Measurements from ENCODE around the gene PDC. TPM values are rescaled to one million over a fixed set of nuclear protein-coding genes. Genes with fewer than 3 reads are reported as not detected.

The PDC gene
- polyA plus RNA-seq, 1 donor (not counting 4 experiments of a cell fraction or from before 2014, with no cell fraction given), result not detected

DNA sequence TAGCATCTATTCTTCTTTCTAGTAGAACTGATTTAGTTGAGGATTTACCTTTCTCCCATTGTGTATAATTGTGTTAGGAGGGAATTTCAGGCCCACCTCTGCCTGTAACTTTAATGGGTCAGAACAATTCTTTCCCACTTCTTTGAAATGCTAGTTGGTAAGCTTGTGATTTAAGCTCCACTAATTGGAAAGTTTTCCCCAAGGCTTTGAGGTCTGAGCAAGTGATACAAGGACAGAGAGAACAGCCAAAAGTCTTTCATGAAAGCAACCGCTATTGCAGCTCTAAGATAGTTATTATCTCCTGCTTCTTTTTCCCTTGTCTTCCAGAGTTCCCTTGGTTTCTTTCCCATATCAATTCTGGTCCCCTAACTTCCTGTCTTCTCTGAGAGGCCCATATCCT lies 38.7 kb upstream of the PDC start:
- Histone ChIP-seq H3K9me3 (ENCODE audit: control insufficient read depth, low read depth, low read length) (no peaks in the 10 kb centered on the region), H3K4me1 (ENCODE audit: control insufficient read depth, extremely low read depth, insufficient read depth, low read length) (peaks cover 35% of the 10 kb centered on the region), H3K4me2 (ENCODE audit: control insufficient read depth, extremely low read depth, insufficient read depth, low read depth, low read length) (no peak overlapping the region), H3K27ac (ENCODE audit: control insufficient read depth, insufficient read depth, low read length) (peak overlapping the region; percentile 29), H3K9me1 (ENCODE audit: control insufficient read depth, extremely low read depth, insufficient read depth, low read length) (no peaks in the 10 kb centered on the region), H3K27me3 (ENCODE audit: control insufficient read depth, extremely low read depth, insufficient read depth, low read length) (no peaks in the 10 kb centered on the region), H3K9ac (ENCODE audit: control insufficient read depth, extremely low read depth, insufficient read depth, low read length) (no peak overlapping the region), H3K36me3 (ENCODE audit: control insufficient read depth in 2 of 2, extremely low read depth in 1 of 2, insufficient read depth in 2 of 2, low read length in 2 of 2) (no peaks in the 10 kb centered on the region), H2AFZ (ENCODE audit: control insufficient read depth, low read length) (peak overlapping the region; percentile 31), H3K4me3 (ENCODE audit: control insufficient read depth in 2 of 3, extremely low read depth in 1 of 3, insufficient read depth in 2 of 3, low read depth in 1 of 3, low read length in 3 of 3) (no peak overlapping the region), H4K20me1 (ENCODE audit: control insufficient read depth, extremely low read depth, insufficient read depth, low read length) (no peaks in the 10 kb centered on the region), H3K79me2 (ENCODE audit: control insufficient read depth, insufficient read depth, low read length) (no peaks in the 10 kb centered on the region)
- dilution Hi-C loops (cut with MboI; ENCODE audit: extremely low pct_ligation_motif_present, low sequenced_read_pairs), result no loop called here
- FAIRE-seq, result no peak
- no peak for DNase-seq (ENCODE audit: low read depth, low spot score)
- TF ChIP-seq CTCF (optimal IDR thresholded peaks at IDR 0.05 in 1 of 3, IDR thresholded peaks at IDR 0.05 in 1 of 3, conservative IDR thresholded peaks at IDR 0.05 in 1 of 3; ENCODE audit: extremely low read depth in 1 of 3, insufficient read depth in 2 of 3, low read length in 3 of 3) (no peak), EZH2 (IDR thresholded peaks at IDR 0.05; ENCODE audit: low read length) (no peak)

DNA sequence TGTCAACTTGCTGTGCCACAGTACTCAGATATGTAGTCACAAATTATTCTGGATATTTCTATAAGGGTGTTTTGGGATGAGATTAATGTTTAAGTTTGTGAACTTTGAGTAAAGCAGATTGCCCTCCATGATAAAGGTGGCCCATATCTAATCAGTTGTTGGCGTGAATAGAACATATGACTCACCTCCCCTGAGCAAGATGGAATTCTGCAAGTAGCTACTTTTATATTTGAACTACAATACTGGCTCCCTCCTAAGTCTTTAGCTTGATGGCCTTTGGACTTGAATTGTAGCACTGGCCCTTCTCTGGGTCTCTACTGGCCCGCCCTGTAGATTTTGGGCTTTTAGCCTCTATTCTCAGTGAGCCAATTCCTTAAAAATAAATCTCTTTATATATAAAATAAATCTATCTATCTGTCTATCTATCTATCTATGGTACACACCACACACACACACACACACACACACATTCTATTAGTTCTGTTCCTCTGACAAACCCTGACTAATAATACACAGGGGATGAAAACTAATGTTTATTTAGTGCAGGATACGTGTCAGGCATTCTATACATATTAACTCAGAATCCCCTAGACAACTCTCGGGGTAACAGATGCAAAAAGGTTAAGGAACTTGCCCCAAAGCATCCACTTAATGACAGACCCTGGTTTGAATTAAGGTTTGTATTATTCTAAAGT lies 37.9 kb upstream of the PDC start:
- Histone ChIP-seq H3K9me1 (ENCODE audit: control insufficient read depth, extremely low read depth, insufficient read depth, low read length) (no peaks in the 10 kb centered on the region), H4K20me1 (ENCODE audit: control insufficient read depth, extremely low read depth, insufficient read depth, low read length) (no peaks in the 10 kb centered on the region), H3K79me2 (ENCODE audit: control insufficient read depth, insufficient read depth, low read length) (no peaks in the 10 kb centered on the region), H3K9ac (ENCODE audit: control insufficient read depth, extremely low read depth, insufficient read depth, low read length) (no peak overlapping the region), H3K36me3 (ENCODE audit: control insufficient read depth in 2 of 2, extremely low read depth in 1 of 2, insufficient read depth in 2 of 2, low read length in 2 of 2) (no peaks in the 10 kb centered on the region), H2AFZ (ENCODE audit: control insufficient read depth, low read length) (peak overlapping the region; percentile 9), H3K4me1 (ENCODE audit: control insufficient read depth, extremely low read depth, insufficient read depth, low read length) (peaks cover 36% of the 10 kb centered on the region), H3K4me2 (ENCODE audit: control insufficient read depth, extremely low read depth, insufficient read depth, low read depth, low read length) (peak overlapping the region; percentile 51), H3K9me3 (ENCODE audit: control insufficient read depth, low read depth, low read length) (no peaks in the 10 kb centered on the region), H3K4me3 (ENCODE audit: control insufficient read depth in 2 of 3, extremely low read depth in 1 of 3, insufficient read depth in 2 of 3, low read depth in 1 of 3, low read length in 3 of 3) (no peak overlapping the region), H3K27ac (ENCODE audit: control insufficient read depth, insufficient read depth, low read length) (peak overlapping the region; percentile 45), H3K27me3 (ENCODE audit: control insufficient read depth, extremely low read depth, insufficient read depth, low read length) (no peaks in the 10 kb centered on the region)
- TF ChIP-seq EZH2 (IDR thresholded peaks at IDR 0.05; ENCODE audit: low read length) (no peak), CTCF (optimal IDR thresholded peaks at IDR 0.05 in 1 of 3, IDR thresholded peaks at IDR 0.05 in 1 of 3, conservative IDR thresholded peaks at IDR 0.05 in 1 of 3; ENCODE audit: extremely low read depth in 1 of 3, insufficient read depth in 2 of 3, low read length in 3 of 3) (no peak)
- FAIRE-seq (peak; percentile 90), DNase-seq (ENCODE audit: low read depth, low spot score) (no peak)
- dilution Hi-C loops (cut with MboI; ENCODE audit: extremely low pct_ligation_motif_present, low sequenced_read_pairs), result no loop called here

Data from keratinocyte (primary cell).